ENCODE results near the gene TMEM8B.

The TMEM8B gene, protein sequence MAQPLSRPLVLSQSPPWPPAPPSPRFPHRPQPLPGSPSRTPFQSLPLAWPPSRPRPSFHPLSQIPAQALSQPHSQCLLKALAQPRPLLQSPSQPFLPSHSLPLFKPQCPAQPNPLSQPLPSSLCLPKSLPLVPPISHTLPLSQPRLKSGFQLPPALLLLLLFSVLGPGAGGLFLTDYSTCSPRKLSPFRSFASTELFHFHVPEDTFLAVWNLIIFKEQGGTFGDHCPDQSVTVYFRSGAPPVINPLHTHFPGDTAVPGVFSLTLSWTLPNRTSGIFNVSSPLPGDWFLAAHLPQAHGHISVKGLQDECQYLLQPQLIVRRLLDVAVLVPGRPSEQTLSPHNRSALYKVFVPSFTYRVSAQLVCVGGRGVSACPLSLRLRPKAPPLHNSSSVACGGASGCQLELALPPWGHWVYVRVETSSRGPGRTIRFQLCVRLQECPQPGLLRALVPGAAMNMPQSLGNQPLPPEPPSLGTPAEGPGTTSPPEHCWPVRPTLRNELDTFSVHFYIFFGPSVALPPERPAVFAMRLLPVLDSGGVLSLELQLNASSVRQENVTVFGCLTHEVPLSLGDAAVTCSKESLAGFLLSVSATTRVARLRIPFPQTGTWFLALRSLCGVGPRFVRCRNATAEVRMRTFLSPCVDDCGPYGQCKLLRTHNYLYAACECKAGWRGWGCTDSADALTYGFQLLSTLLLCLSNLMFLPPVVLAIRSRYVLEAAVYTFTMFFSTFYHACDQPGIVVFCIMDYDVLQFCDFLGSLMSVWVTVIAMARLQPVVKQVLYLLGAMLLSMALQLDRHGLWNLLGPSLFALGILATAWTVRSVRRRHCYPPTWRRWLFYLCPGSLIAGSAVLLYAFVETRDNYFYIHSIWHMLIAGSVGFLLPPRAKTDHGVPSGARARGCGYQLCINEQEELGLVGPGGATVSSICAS

DNA sequence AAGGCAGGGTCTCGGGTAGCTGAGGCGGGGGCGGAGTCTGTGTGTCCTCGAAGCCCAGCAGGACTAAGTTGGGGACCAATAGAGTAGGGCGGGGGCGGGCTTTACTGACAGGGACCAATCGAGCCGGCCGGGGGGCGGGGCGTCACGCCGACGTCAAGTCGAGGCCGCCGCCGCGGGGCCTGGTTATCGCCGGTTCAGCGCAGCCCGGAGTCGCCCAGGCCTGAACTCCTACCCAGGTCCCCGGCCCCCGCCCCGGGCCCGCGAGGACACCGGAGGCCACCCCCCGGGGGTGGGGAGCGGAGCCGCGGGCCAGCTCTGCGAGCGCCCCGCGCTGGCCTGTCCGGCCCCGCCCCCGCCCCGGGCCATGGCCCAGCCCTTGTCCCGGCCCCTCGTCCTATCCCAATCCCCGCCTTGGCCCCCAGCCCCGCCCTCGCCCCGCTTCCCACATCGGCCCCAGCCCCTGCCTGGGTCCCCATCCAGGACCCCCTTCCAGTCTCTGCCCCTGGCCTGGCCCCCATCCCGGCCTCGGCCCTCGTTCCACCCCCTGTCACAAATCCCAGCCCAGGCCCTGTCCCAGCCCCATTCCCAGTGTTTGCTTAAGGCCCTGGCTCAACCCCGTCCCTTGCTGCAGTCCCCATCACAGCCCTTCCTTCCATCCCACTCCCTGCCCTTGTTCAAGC, at the start of gene TMEM8B:
TSS of gene TMEM8B (plus strand) at position 145 of the 680 bp plus-strand sequence. CDS start at position 365, 220 bp downstream.
- DNase-seq = peak; percentile 95

DNA sequence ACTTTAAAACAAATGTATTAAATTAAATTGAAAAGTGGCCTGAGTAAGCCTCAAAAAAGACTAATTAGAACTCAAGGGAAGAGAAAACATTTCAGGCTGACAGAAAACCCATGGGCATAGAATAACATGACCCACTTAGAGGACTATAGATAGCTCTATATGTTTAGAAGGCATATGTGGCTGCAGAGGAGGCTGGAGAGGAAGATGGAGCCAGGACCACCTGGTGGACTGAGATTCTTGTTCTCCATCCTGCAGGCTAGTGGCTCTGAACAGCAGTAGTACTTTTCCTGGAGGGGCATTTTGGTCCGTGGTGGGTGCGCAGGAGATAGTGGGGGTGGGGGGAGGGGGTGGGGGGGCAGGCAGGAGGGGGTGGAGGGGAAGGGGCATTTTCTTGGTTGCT, 48.0 kb upstream of the TMEM8B start:
- DNase-seq = no peak

DNA sequence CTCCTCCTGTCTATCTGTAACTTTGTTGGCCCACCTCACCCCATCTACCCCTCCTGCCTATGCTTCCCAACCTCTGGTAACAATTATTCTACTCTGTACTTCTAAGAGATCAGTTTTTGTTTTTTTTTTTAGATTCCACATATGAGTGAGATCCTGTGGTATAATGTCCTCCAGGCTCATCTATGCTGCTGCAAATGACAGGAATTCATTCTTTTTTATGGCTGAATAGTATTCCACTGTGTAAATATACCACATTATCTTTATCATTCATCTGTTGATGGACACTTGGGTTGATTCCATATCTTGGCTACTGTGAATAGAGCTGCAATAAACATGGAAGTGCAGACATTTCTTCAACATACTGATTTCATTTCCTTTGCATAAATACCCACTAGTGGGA, 45.6 kb upstream of the TMEM8B start:
- no peak for DNase-seq

DNA sequence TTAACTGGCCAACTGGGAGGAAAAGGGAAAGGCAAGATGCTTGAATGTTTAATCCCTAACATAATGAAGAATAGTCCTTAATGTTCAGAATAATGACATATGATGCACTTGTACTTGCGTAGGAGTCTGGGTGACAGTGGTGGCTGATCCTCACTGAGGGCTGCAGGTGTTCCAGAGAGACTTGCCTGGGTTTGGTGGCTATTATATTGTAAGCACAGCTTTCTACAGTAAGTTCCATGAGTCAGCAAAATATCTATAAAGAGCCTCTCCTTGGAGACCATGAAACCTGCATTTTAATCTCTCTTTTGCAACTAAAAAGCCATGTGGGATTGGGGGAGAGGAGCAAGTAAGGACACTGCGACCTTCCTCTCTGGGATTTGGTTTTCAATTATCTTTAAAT, 39.5 kb upstream of the TMEM8B start:
- DNase-seq = no peak

GRCh38 chr9:35790025-35790384, 39.0 kb upstream of the TMEM8B start:
- DNase-seq = no peak

DNA sequence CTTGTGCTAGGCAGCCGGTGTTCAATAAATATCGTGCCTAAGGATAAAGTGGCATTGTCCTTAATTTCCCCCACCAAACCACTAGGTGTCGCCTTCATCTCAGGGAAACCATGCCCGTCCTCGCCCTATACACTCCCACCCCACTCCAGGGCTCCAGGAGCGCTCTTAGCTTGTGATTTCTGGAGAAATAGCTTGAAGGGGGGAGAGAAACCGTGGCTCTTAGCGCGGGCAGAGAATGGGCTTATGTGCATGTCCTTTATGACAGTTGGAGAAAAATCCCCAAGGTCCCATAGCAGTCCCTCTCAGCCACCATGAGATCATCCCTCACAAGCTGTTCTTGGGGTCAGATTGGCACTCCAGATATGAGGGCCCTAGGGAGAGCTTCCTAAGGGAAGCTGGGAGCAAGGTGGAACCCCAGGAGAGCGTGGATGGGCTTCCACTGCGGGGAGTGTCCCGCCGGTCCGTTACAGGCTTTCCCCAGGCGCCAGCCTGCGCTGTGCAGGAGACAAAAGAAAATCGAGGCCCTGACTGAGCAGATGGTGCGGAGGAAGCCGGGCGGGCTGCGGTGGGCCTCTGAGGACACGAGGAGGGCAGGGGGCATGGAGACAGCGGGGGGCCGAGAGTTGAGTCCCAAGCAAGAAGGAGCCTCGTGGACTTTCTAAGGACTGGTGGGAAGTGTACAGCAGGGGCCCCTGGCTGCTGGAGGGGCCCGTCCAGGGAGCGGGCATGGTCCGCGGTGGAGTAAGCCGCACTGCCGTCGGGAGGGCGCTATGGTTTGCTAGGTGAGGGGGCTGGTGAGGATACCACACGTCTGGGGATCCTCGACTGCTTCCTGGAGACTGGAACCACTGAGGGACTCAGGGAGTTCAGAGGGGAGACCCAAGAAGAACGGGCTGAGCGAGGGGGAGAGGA, 38.4 kb upstream of the TMEM8B start:
- DNase-seq = peak; percentile 57

DNA sequence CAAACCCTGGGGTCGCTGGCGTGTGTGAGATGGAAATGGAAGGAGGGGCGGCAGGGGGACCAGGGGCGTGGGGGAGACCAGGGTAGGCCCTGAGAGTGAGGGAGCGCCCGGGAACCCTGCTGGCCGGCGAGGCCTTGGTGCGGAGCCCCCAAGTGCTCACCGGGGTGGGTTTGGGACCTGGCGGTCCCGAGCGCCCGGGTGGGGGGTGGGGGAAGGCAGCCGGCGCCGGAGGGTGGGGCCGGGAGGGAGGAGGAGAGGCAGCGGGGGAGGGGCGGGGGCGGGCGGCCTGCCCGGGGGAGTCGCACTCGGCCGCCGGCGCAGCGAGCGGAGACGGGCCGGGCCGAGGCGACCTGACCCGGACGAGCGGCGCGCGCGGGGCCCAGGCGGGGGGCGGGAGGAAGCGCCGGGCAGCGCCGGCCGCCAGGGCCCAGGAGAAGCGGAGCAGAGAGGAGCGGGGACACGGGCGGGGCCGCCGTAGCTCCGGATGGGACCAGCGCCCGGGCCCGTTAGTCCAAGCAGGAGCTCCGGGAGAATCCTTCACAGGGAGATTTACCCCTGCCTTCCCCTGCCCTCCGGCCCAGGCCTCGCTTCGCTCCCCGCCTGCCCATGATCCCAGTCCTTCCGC, 37.6 kb upstream of the TMEM8B start, which contains the start of gene NPR2:
TSS of gene NPR2 (plus strand) at position 295 of the 625 bp plus-strand sequence. CDS start 818 bp downstream, outside the sequence.
- no peak for DNase-seq

DNA sequence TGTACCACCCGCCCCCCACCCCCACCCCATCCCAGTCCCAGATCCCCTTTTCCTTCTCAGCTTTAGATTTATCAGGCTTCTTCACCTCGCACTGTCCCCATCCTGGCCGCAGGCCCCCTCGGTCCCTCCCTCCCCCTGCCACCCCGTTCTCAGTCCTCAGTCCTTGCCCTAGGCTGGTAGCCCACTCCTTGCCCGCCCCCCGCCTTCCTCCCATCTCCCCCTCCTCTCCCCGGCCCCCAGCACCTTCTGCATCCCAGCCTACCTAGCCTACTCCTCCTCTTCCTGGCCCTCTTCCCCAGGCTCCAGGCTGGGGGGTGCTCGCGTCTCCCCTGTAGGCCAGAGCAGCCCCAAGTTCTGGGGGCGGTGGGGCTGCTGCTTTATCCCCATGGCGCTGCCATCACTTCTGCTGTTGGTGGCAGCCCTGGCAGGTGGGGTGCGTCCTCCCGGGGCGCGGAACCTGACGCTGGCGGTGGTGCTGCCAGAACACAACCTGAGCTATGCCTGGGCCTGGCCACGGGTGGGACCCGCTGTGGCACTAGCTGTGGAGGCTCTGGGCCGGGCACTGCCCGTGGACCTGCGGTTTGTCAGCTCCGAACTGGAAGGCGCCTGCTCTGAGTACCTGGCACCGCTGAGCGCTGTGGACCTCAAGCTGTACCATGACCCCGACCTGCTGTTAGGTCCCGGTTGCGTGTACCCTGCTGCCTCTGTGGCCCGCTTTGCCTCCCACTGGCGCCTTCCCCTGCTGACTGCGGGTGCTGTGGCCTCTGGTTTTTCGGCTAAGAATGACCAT, 36.8 kb upstream of the TMEM8B start:
- DNase-seq = no peak

DNA sequence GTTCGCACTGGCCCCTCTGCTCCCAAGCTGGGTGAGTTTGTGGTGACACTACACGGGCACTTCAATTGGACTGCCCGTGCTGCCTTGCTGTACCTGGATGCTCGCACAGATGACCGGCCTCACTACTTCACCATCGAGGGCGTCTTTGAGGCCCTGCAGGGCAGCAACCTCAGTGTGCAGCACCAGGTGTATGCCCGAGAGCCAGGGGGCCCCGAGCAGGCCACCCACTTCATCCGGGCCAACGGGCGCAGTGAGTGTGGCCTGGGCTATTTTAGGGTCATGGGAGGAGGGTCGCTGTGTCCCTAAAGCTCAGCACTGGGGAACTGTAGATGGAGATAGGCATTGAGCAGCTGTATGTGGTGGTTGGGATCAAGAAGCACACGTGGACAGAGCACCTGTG, 36.2 kb upstream of the TMEM8B start:
- no peak for DNase-seq

GRCh38 chr9:35793461-35793860, 35.6 kb upstream of the TMEM8B start:
- DNase-seq = no peak

DNA sequence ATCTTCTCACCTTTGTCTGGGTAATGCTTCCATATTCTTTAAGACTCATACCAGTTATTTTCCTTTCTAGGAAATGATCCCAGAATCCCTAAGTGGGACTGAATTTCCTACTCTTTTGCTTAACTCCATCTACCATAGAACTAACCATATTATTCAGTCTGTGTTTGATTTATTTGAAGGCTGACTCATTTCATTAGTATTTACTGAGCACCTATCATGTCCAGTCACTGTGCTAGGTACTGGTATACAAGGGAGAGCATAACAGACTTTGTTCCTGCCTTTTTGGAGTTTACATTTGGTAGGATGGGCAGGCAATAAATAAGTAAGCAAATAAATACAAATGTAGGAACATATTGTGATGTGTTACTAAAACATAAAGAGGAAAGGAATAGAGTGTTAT, 33.3 kb upstream of the TMEM8B start:
- DNase-seq = no peak

GRCh38 chr9:35797311-35798109, 31.5 kb upstream of the TMEM8B start:
- no peak for DNase-seq

- DNase-seq = no peak
Observed at GRCh38 chr9:35798658-35799374, 30.2 kb upstream of the TMEM8B start.

- DNase-seq = no peak
Observed at GRCh38 chr9:35800530-35800929, 28.5 kb upstream of the TMEM8B start.

DNA sequence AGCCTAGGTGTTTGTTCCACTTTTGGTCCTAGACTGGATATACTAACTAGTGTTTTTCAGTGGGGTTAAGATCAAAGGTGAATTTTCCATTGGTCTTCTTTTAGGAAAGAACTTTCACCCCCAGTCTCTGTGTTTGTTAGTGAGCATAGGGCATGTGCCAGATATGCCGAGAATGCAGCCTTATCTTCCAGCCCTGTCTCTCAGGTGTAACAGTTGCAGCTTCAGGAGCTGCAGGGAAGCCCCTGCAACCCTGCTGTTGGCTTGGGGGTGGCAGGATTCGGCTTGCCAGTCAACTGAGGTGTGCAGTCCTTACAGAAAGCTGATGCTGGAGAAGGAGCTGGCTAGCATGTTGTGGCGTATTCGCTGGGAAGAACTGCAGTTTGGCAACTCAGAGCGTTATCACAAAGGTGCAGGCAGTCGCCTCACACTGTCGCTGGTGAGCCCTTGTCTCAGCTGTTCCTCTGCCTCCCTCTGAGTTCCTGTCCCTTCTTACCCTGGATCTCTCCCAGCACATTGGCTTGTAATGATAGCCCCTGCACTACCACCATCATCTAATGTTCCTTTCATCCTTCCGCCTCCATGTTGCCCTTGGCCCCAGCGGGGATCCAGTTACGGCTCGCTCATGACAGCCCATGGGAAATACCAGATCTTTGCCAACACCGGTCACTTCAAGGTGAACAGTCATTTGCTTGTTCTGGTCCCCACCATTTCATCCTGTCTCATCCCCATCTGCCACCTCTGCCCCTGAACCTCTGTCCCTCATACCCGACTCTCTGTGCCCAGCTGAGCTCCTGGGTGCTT, 27.5 kb upstream of the TMEM8B start:
- DNase-seq = no peak

DNA sequence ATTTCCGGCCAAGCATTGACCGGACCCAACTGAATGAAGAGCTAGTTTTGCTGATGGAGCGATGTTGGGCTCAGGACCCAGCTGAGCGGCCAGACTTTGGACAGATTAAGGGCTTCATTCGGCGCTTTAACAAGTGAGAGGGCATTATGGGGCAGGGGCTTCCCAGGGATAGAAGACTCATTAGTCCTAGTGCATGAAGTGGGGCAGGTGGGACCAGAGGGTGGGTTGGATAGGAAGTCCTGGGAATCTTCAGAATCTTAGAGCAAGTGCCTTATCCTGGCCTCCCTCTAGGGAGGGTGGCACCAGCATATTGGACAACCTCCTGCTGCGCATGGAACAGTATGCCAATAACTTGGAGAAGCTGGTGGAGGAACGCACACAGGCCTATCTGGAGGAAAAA, 22.9 kb upstream of the TMEM8B start:
- DNase-seq = no peak

GRCh38 chr9:35808433-35808832, 20.6 kb upstream of the TMEM8B start:
- DNase-seq = no peak

DNA sequence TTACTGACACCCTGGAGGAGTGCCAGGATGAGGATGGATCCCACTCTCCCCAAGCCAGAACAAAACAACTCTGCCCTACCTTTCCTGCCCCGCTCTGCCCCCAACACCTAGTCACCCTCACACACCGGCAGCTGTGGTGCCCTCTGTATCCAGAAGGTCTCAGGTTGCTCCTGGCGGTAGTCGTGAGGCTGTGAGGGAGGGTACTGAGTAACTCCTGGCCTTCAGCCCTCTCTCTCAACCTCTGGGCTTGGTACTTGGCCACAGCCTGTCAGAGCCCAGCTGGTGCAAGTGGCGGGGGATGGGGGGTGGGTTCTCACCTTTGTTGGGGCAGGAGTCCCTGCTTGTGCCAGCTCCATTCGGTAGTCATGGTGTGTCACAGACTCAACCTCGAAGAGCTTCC, 18.9 kb upstream of the TMEM8B start:
- no peak for DNase-seq
